ENCODE results near the gene CAMTA1. TPM values are rescaled to one million over a fixed set of nuclear protein-coding genes. Genes with fewer than 3 reads are reported as not detected.

The CAMTA1 gene
- total RNA-seq, 1 donor from 2014 or later = 47.9 TPM

DNA sequence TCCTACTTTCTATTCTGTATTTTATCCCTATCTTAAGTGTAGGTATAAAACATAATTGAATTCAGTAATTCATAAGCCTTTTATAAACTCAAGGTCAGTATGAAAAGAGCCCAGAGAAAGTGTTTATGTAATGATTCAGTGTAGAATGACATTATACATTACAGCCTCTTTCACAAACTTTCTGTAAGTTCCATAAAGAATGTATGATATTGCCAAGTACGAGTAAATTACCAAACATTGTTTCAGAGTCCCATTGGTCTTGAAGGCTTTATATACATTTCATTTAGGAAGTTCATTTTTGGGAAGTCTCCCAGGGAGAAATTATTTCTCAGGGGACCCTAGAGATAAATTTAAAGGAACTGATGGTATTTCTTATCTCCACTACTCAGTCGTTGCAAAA, 948.0 kb downstream of the CAMTA1 start:
- DNase-seq = no peak
- intact Hi-C loops (cut with DNase I) = no loop called here
- H3K36me3 ChIP-seq = peaks cover 17% of the 10 kb centered on the region
- H3K27ac ChIP-seq = no peak overlapping the region
- no peaks in the 10 kb centered on the region for H3K27me3 ChIP-seq (ENCODE audit: low read depth)
- H3K9me3 ChIP-seq = no peaks in the 10 kb centered on the region
- H3K4me1 ChIP-seq = no peaks in the 10 kb centered on the region
- TF ChIP-seq CTCF (IDR thresholded peaks at IDR 0.05) = no peak
- no peak for ATAC-seq
- H3K4me3 ChIP-seq = no peak overlapping the region

- intact Hi-C loops (cut with DNase I) = no loop called here
- H3K9me3 ChIP-seq = no peaks in the 10 kb centered on the region
- peaks cover 18% of the 10 kb centered on the region for H3K36me3 ChIP-seq
- ATAC-seq = peak; percentile 58 to 71
- no peak overlapping the region for H3K27ac ChIP-seq
- H3K4me1 ChIP-seq = no peaks in the 10 kb centered on the region
- TF ChIP-seq CTCF (IDR thresholded peaks at IDR 0.05) = no peak
- no peaks in the 10 kb centered on the region for H3K27me3 ChIP-seq (ENCODE audit: low read depth)
- no peak for DNase-seq
- H3K4me3 ChIP-seq = no peak overlapping the region
Measured at GRCh38 chr1:7738044-7738443, 952.8 kb downstream of the CAMTA1 start.

GRCh38 chr1:7743346-7743745, 958.1 kb downstream of the CAMTA1 start:
- Histone ChIP-seq H3K36me3 (peaks cover under 1% of the 10 kb centered on the region), H3K27me3 (ENCODE audit: low read depth) (no peaks in the 10 kb centered on the region), H3K4me1 (no peaks in the 10 kb centered on the region), H3K9me3 (no peaks in the 10 kb centered on the region), H3K4me3 (no peak overlapping the region), H3K27ac (no peak overlapping the region)
- ATAC-seq (no peak), DNase-seq (no peak)
- no peak for TF ChIP-seq CTCF (IDR thresholded peaks at IDR 0.05)
- intact Hi-C loops (cut with DNase I) = no loop called here

- H3K27me3 ChIP-seq (ENCODE audit: low read depth) = no peaks in the 10 kb centered on the region
- no peaks in the 10 kb centered on the region for H3K4me1 ChIP-seq
- H3K36me3 ChIP-seq = no peaks in the 10 kb centered on the region
- ATAC-seq = no peak
- H3K9me3 ChIP-seq = no peaks in the 10 kb centered on the region
- no peak overlapping the region for H3K27ac ChIP-seq
- H3K4me3 ChIP-seq = no peak overlapping the region
- intact Hi-C loops (cut with DNase I) = no loop called here
- no peak for TF ChIP-seq CTCF (IDR thresholded peaks at IDR 0.05)
- DNase-seq = no peak
Measured at GRCh38 chr1:7744882-7745281, 959.6 kb downstream of the CAMTA1 start.

DNA sequence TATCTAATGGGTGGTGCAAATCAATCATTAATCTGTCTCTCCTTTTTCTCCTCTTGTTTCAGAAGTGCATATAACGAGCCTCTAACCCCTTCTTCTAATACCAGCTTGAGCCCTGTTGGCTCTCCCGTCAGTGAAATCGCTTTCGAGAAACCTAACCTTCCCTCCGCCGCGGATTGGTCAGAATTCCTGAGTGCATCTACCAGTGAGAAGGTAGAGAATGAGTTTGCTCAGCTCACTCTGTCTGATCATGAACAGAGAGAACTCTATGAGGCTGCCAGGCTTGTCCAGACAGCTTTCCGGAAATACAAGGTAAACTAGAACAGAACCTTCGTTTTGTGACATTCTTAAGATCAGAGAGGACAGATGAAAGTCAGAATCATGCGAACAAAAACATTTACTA, 960.5 kb downstream of the CAMTA1 start:
- no peaks in the 10 kb centered on the region for H3K9me3 ChIP-seq
- no peak overlapping the region for H3K4me3 ChIP-seq
- ATAC-seq = peak; percentile 78 to 79
- no peaks in the 10 kb centered on the region for H3K27me3 ChIP-seq (ENCODE audit: low read depth)
- no peak overlapping the region for H3K27ac ChIP-seq
- peak; percentile 50 for DNase-seq
- no peak for TF ChIP-seq CTCF (IDR thresholded peaks at IDR 0.05)
- H3K36me3 ChIP-seq = no peaks in the 10 kb centered on the region
- intact Hi-C loops (cut with DNase I) = no loop called here
- H3K4me1 ChIP-seq = no peaks in the 10 kb centered on the region

DNA sequence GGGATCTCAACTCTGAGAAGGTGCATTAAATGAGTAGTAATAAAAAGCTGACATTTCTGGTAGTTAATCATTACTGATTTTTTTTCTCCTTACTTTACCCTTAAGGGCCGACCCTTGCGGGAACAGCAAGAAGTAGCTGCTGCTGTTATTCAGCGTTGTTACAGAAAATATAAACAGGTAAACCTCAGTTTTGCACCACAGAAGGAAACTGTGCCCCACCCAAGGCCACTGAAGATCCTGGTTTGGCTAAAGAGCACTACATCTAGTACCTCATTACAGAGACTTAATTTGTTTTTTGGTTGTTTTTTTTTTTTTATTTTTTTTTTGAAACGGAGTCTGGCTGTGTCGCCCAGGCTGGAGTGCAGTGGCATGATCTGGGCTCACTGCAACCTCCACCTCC, 962.4 kb downstream of the CAMTA1 start:
- peaks cover 5% of the 10 kb centered on the region for H3K4me1 ChIP-seq
- H3K27me3 ChIP-seq (ENCODE audit: low read depth) = no peaks in the 10 kb centered on the region
- no peak for ATAC-seq
- no peak for TF ChIP-seq CTCF (IDR thresholded peaks at IDR 0.05)
- intact Hi-C loops (cut with DNase I) = no loop called here
- H3K27ac ChIP-seq = no peak overlapping the region
- H3K36me3 ChIP-seq = no peaks in the 10 kb centered on the region
- no peak overlapping the region for H3K4me3 ChIP-seq
- H3K9me3 ChIP-seq = no peaks in the 10 kb centered on the region
- DNase-seq = no peak

All from lower lobe of right lung (tissue), 2 donors.